ENCODE results near the gene TRPM6. TPM values are rescaled to one million over a fixed set of nuclear protein-coding genes. Genes with fewer than 3 reads are reported as not detected.
"Not testable (repeated sequence)": the region's sequence is repeated elsewhere in the genome, so short reads cannot be mapped to it uniquely, and the experiment has no call there.

The TRPM6 gene
- total RNA-seq, 1 donor from 2014 or later = not detected

- Mint-ChIP-seq H3K27me3 (ENCODE audit: low read depth) (no peaks in the 10 kb centered on the region), H3K36me3 (ENCODE audit: low read depth) (peaks cover 4% of the 10 kb centered on the region), H3K9me3 (no peaks in the 10 kb centered on the region), H3K4me1 (no peaks in the 10 kb centered on the region), H3K4me3 (no peak overlapping the region), H3K27ac (ENCODE audit: unreplicated experiment) (no peak overlapping the region)
- DNase-seq (ENCODE audit: low read depth, low spot score) = no peak
- TF ChIP-seq CTCF (conservative IDR thresholded peaks at IDR 0.05) = no peak
Observed at GRCh38 chr9:74910036-74910435, 22.3 kb upstream of the TRPM6 start.

DNA sequence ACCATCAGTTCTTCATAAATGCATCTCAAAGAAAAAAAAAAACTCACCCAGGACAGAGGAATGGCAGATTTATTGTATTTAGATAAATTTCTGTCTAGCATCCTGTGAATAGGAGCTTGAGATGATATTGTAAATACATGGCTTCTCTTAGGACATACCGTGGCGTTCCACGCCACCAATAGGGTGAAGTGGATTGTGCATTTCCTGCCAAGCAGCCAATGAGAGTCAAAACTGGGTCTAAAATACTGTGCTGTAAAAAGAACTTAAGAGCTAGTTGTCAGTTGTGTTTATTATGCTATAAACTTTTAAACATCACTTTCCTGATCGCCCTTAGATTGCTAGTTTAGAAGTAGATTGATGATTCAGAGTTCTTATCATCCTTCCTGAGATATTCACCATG is 20.9 kb upstream of the TRPM6 start:
- no peak for DNase-seq (ENCODE audit: low read depth, low spot score)
- Mint-ChIP-seq H3K4me3 (no peak overlapping the region), H3K9me3 (no peaks in the 10 kb centered on the region), H3K4me1 (no peaks in the 10 kb centered on the region), H3K27me3 (ENCODE audit: low read depth) (no peaks in the 10 kb centered on the region), H3K36me3 (ENCODE audit: low read depth) (peaks cover 4% of the 10 kb centered on the region), H3K27ac (ENCODE audit: unreplicated experiment) (no peak overlapping the region)
- no peak for TF ChIP-seq CTCF (conservative IDR thresholded peaks at IDR 0.05)

- peaks cover 4% of the 10 kb centered on the region for H3K36me3 Mint-ChIP-seq (ENCODE audit: low read depth)
- no peaks in the 10 kb centered on the region for H3K27me3 Mint-ChIP-seq (ENCODE audit: low read depth)
- no peaks in the 10 kb centered on the region for H3K4me1 Mint-ChIP-seq
- H3K4me3 Mint-ChIP-seq = no peak overlapping the region
- H3K9me3 Mint-ChIP-seq = no peaks in the 10 kb centered on the region
- TF ChIP-seq CTCF (conservative IDR thresholded peaks at IDR 0.05) = no peak
- DNase-seq (ENCODE audit: low read depth, low spot score) = no peak
- H3K27ac Mint-ChIP-seq (ENCODE audit: unreplicated experiment) = no peak overlapping the region
Observed at GRCh38 chr9:74907085-74907484, 19.4 kb upstream of the TRPM6 start.

DNA sequence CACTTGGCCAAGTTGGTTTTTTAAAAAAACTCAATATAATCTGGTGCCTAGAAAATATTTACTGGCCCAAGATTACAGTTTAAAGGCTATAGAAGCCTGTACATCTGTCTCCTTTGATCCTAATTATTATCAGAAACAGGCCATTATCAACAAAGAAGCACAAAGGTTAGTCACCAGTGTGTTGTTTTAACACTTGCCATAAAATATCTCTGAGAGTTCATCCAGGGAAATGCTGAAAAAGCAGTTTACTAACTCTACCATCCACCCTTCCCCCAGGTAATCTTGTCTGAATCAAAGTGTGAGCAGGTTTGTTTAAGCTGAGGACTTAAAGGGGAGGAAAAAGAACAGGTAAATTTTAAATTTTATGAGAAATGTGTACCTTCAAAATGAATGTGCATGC is 13.3 kb upstream of the TRPM6 start:
- H3K4me3 Mint-ChIP-seq = no peak overlapping the region
- no peak for DNase-seq (ENCODE audit: low read depth, low spot score)
- no peak for TF ChIP-seq CTCF (conservative IDR thresholded peaks at IDR 0.05)
- no peaks in the 10 kb centered on the region for H3K27me3 Mint-ChIP-seq (ENCODE audit: low read depth)
- H3K36me3 Mint-ChIP-seq (ENCODE audit: low read depth) = no peaks in the 10 kb centered on the region
- H3K27ac Mint-ChIP-seq (ENCODE audit: unreplicated experiment) = no peak overlapping the region
- H3K9me3 Mint-ChIP-seq = no peaks in the 10 kb centered on the region
- H3K4me1 Mint-ChIP-seq = no peaks in the 10 kb centered on the region

DNA sequence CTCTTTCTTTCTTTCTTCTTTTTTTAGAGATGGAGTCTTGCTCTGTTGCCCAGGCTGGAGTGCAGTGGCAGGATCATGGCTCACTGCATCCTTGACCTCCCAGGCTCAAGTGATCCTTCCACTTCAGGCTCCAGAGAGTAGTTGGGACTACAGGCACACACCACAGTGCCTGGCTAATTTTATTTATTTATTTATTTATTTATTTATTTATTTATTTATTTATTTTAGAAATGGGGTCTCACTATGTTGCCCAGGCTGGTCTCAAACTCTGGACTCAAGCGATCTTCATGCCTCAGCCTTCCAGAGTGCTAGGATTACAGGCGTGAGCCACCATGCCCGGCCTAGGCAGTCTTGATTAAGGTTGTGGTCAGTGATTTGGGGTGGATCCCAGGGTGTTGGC is 728 bp upstream of the TRPM6 start:
- not testable (repeated sequence) for H3K4me3 Mint-ChIP-seq; H3K27ac Mint-ChIP-seq (ENCODE audit: unreplicated experiment); H3K4me1 Mint-ChIP-seq

GRCh38 chr9:74887981-74888370 is 255 bp upstream of the TRPM6 start:
- DNase-seq (ENCODE audit: low read depth, low spot score) = no peak
- no peaks in the 10 kb centered on the region for H3K9me3 Mint-ChIP-seq
- H3K4me1 Mint-ChIP-seq = peaks cover 7% of the 10 kb centered on the region
- H3K27ac Mint-ChIP-seq (ENCODE audit: unreplicated experiment) = no peak overlapping the region
- peak overlapping the region; percentile 96 for H3K4me3 Mint-ChIP-seq
- H3K36me3 Mint-ChIP-seq (ENCODE audit: low read depth) = no peaks in the 10 kb centered on the region
- H3K27me3 Mint-ChIP-seq (ENCODE audit: low read depth) = peaks cover 44% of the 10 kb centered on the region
- no peak for TF ChIP-seq CTCF (conservative IDR thresholded peaks at IDR 0.05)

More for the DNA sequence above, 728 bp upstream of the TRPM6 start:
- not testable (repeated sequence) for DNase-seq (ENCODE audit: low read depth, low spot score); H3K9me3 Mint-ChIP-seq; H3K36me3 Mint-ChIP-seq (ENCODE audit: low read depth)
- peaks cover 42% of the 10 kb centered on the region for H3K27me3 Mint-ChIP-seq (ENCODE audit: low read depth)
